ENCODE data around the gene KASH5. TPM values are rescaled to one million over a fixed set of nuclear protein-coding genes. Genes with fewer than 3 reads are reported as not detected.

KASH5 gene
- total RNA-seq, 1 experiment from 2014 or later: not detected

GRCh38 chr19:49438261-49438660 lies 50.2 kb downstream of the KASH5 start:
- no peak overlapping the region for H2AK5ac ChIP-seq (ENCODE audit: insufficient read length, low read length)
- H3K4me2 ChIP-seq (ENCODE audit: insufficient read depth, insufficient read length, low read length): no peak overlapping the region
- H2BK120ac ChIP-seq (ENCODE audit: low read depth, low read length, poor library complexity, severe bottlenecking): no peak overlapping the region
- Mint-ChIP-seq H3K4me3 (no peak overlapping the region), H3K36me3 (ENCODE audit: insufficient read depth in 1 of 3, low read depth in 3 of 3) (peaks cover 0 to 3% (median 0%) of the 10 kb centered on the region in 3 experiments; a peak in 2 of 7 replicates), H3K27me3 (ENCODE audit: low read depth) (peaks cover 83% of the 10 kb centered on the region), H3K27ac (no peak overlapping the region), H3K4me1 (peaks cover 30 to 62% of the 10 kb centered on the region in 2 experiments), H3K9me3 (peaks cover 0 to 3% of the 10 kb centered on the region in 2 experiments; a peak in 2 of 5 replicates)
- no peak overlapping the region for H4K8ac ChIP-seq (replicated peaks; ENCODE audit: insufficient read length, low read depth, low read length)
- H2BK12ac ChIP-seq (ENCODE audit: insufficient read length, low read depth, low read length): no peak overlapping the region
- H3K23me2 ChIP-seq (ENCODE audit: insufficient read length, low read depth, low read length, poor library complexity, severe bottlenecking): peaks cover 18% of the 10 kb centered on the region
- no peaks in the 10 kb centered on the region for H3K79me2 ChIP-seq (ENCODE audit: insufficient read depth, low read length)
- no peak overlapping the region for H3K18ac ChIP-seq (ENCODE audit: insufficient read length, low read depth, low read length)
- H3K27me3 ChIP-seq (ENCODE audit: insufficient read depth, low read length): peaks cover 36% of the 10 kb centered on the region; the same call in 1 of the 2 replicates
- no peak overlapping the region for H2BK5ac ChIP-seq (ENCODE audit: insufficient read length, low read length)
- no peaks in the 10 kb centered on the region for H4K20me1 ChIP-seq (ENCODE audit: control insufficient read depth, insufficient read depth, insufficient read length)
- no peak overlapping the region for H2AFZ ChIP-seq (ENCODE audit: low read length)
- no peak for TF ChIP-seq CTCF (conservative IDR thresholded peaks at IDR 0.05)
- H3K4me1 ChIP-seq (ENCODE audit: insufficient read depth, low read length): no peaks in the 10 kb centered on the region
- H3K4ac ChIP-seq (ENCODE audit: low read depth, low read length): no peak overlapping the region
- no peak overlapping the region for H3K23ac ChIP-seq (ENCODE audit: insufficient read length, low read depth, low read length)
- no peak overlapping the region for H3K27ac ChIP-seq (ENCODE audit: insufficient read length, low read depth, low read length)
- no peak overlapping the region for H4K5ac ChIP-seq (ENCODE audit: insufficient read length, low read depth, low read length)
- H3K9ac ChIP-seq (ENCODE audit: extremely low read depth, insufficient read length, low read length): no peak overlapping the region
- no peak overlapping the region for H4K91ac ChIP-seq (ENCODE audit: insufficient read length, low read depth, low read length)
- H2BK20ac ChIP-seq (ENCODE audit: low read depth, low read length, poor library complexity, severe bottlenecking): no peak overlapping the region
- H3K79me1 ChIP-seq (ENCODE audit: insufficient read depth, low read depth, low read length, poor library complexity, severe bottlenecking): no peaks in the 10 kb centered on the region
- no peak overlapping the region for H2BK15ac ChIP-seq (ENCODE audit: low read depth, low read length)
- H3T11ph ChIP-seq (ENCODE audit: low read length): no peak overlapping the region
- H3K14ac ChIP-seq (ENCODE audit: insufficient read depth, low read length): no peak overlapping the region
- no peak for DNase-seq
- WGBS (ENCODE audit: extremely low coverage, insufficient read length, low lambda C conversion rate): no CpG with 5 or more reads among the region's 6 CpGs
- H3K56ac ChIP-seq (ENCODE audit: insufficient read length, low read depth, low read length): no peak overlapping the region
- H3K9me3 ChIP-seq (ENCODE audit: control insufficient read depth, low read depth, low read length): no peaks in the 10 kb centered on the region
